SU-DHL-6 (cell line): ENCODE results near the gene CLIC4.
"Not testable (repeated sequence)": the region's sequence is repeated elsewhere in the genome, so short reads cannot be mapped to it uniquely, and the experiment has no call there.

Experiments
- H2AFZ ChIP-seq: fragments of 200-600 bp; sonication (generic); 2 replicates; pipeline ENCODE4 v1.6.1; 2014; ENCODE audit warnings: low read depth, mild to moderate bottlenecking, moderate library complexity, mixed read lengths, antibody characterized with exemption, low read length; ENCODE audit not compliant: severe bottlenecking
- H3F3A ChIP-seq: fragments of 200-600 bp; shearing (Covaris generic); 2 replicates; pipeline ENCODE4 v1.6.0; 2016; ENCODE audit warnings: antibody characterized with exemption, mild to moderate bottlenecking; ENCODE audit not compliant: insufficient read depth
- H3K27ac ChIP-seq: fragments of 200-600 bp; sonication (generic); 2 replicates; pipeline ENCODE4 v1.5.1; 2016; ENCODE audit warnings: low read depth, mild to moderate bottlenecking, low read length, moderate library complexity, mixed read lengths
- H3K27me3 ChIP-seq: fragments of 200-600 bp; sonication (generic), shearing (Covaris generic); 2 replicates; pipeline ENCODE4 v1.6.0; 2014; ENCODE audit warnings: mild to moderate bottlenecking, low read length
- H3K36me3 ChIP-seq: fragments of 200-600 bp; sonication (generic); 2 replicates; pipeline ENCODE4 v1.6.1; 2014; ENCODE audit warnings: mild to moderate bottlenecking, low read length, mixed read lengths
- H3K4me2 ChIP-seq: fragments of 300-600, 200-600 bp; shearing (Covaris generic), sonication (generic); 2 replicates; pipeline ENCODE4 v1.6.0; 2014; ENCODE audit warnings: low read length, low read depth, mild to moderate bottlenecking; ENCODE audit not compliant: poor library complexity, severe bottlenecking
- H3K4me3 ChIP-seq: fragments of 200-600 bp; sonication (generic); 2 replicates; pipeline ENCODE4 v1.5.1; 2014; ENCODE audit warnings: antibody characterized with exemption, low read length, mild to moderate bottlenecking, mixed read lengths; ENCODE audit not compliant: insufficient read depth, poor library complexity, severe bottlenecking
- H3K79me2 ChIP-seq: fragments of 200-600 bp; sonication (generic); 2 replicates; pipeline ENCODE4 v1.6.1; 2014; ENCODE audit warnings: mild to moderate bottlenecking, low read length, moderate library complexity; ENCODE audit not compliant: insufficient read depth
- H3K9ac ChIP-seq: fragments of 200-600 bp; sonication (generic); 2 replicates; pipeline ENCODE4 v1.7.0; 2014; ENCODE audit warnings: mild to moderate bottlenecking, low read length
- H3K9me2 ChIP-seq: fragments of 200-600 bp; sonication (generic); replicated peaks from 2 replicates; pipeline ENCODE4 v1.6.1; 2014; ENCODE audit warnings: low read length; ENCODE audit not compliant: insufficient read depth
- H3K9me3 ChIP-seq: fragments of 200-600 bp; sonication (generic); 2 replicates; pipeline ENCODE4 v1.6.1; 2014; ENCODE audit warnings: low read length, mixed read lengths; ENCODE audit not compliant: insufficient read depth
- H4K20me1 ChIP-seq: fragments of 200-600 bp; sonication (generic); 2 replicates; pipeline ENCODE4 v1.6.1; 2014; ENCODE audit warnings: low read depth, mild to moderate bottlenecking, antibody characterized with exemption, low read length, moderate library complexity, mixed read lengths
- CTCF ChIP-seq: fragments of 200-600 bp; sonication (generic); IDR thresholded peaks from one replicate; pipeline ENCODE4 v1.5.1; 2017; ENCODE audit warnings: antibody characterized with exemption, mild to moderate bottlenecking, low read length, moderate library complexity; ENCODE audit not compliant: insufficient read depth, poor library complexity, severe bottlenecking
- EZH2phosphoT487 ChIP-seq: fragments of 200-600 bp; sonication (generic), shearing (Covaris generic); conservative IDR thresholded peaks from 2 replicates; pipeline ENCODE4 v1.6.1; 2018; ENCODE audit warnings: mild to moderate bottlenecking, antibody characterized with exemption, low read length, moderate library complexity, mixed read lengths

CLIC4 gene

GRCh38 chr1:24778141-24778540 lies 32.9 kb downstream of the CLIC4 start:
- no peaks in the 10 kb centered on the region for H3K9me2 ChIP-seq
- TF ChIP-seq EZH2phosphoT487 (no peak), CTCF (no peak)
- peak overlapping the region; percentile 82 for H3K4me2 ChIP-seq
- H4K20me1 ChIP-seq: peaks cover 6% of the 10 kb centered on the region; the same call in 1 of the 2 replicates
- H3K27me3 ChIP-seq: no peaks in the 10 kb centered on the region
- H3K36me3 ChIP-seq: peaks cover 6% of the 10 kb centered on the region; the same call in 1 of the 2 replicates
- H2AFZ ChIP-seq: no peak overlapping the region
- peaks cover 40% of the 10 kb centered on the region for H3F3A ChIP-seq
- H3K27ac ChIP-seq: peak overlapping the region; percentile 72
- H3K9me3 ChIP-seq: no peaks in the 10 kb centered on the region
- no peak overlapping the region for H3K4me3 ChIP-seq
- H3K9ac ChIP-seq: no peak overlapping the region
- H3K79me2 ChIP-seq: peaks cover 99% of the 10 kb centered on the region

- Histone ChIP-seq H3K4me2 (peak overlapping the region; percentile 82), H3K79me2 (peaks cover 99% of the 10 kb centered on the region), H3F3A (peaks cover 37% of the 10 kb centered on the region)
- not testable (repeated sequence) for H3K27ac ChIP-seq, H3K9me3 ChIP-seq, H3K9ac ChIP-seq, H2AFZ ChIP-seq, H3K4me3 ChIP-seq, H3K27me3 ChIP-seq, H3K9me2 ChIP-seq, H4K20me1 ChIP-seq, H3K36me3 ChIP-seq
Measured at GRCh38 chr1:24779199-24779598, 34.0 kb downstream of the CLIC4 start.

GRCh38 chr1:24779689-24780464 lies 34.6 kb downstream of the CLIC4 start:
- Histone ChIP-seq H4K20me1 (peaks cover 4% of the 10 kb centered on the region; the same call in 1 of the 2 replicates), H3K27me3 (no peaks in the 10 kb centered on the region), H3K36me3 (peaks cover 5% of the 10 kb centered on the region; the same call in 1 of the 2 replicates), H3F3A (peaks cover 37% of the 10 kb centered on the region), H3K9me3 (no peaks in the 10 kb centered on the region), H3K4me3 (no peak overlapping the region), H2AFZ (no peak overlapping the region), H3K27ac (peak overlapping the region; percentile 14; the same call in 1 of the 2 replicates), H3K4me2 (no peak overlapping the region), H3K9me2 (no peaks in the 10 kb centered on the region), H3K79me2 (peaks cover 98% of the 10 kb centered on the region), H3K9ac (no peak overlapping the region)
- no peak for TF ChIP-seq EZH2phosphoT487

GRCh38 chr1:24780626-24781025 lies 35.4 kb downstream of the CLIC4 start:
- Histone ChIP-seq H3F3A (peaks cover 30% of the 10 kb centered on the region), H3K79me2 (peaks cover 98% of the 10 kb centered on the region), H3K27ac (peak overlapping the region; percentile 14; the same call in 1 of the 2 replicates)
- not testable (repeated sequence) for H3K4me2 ChIP-seq, H3K9me2 ChIP-seq, H3K4me3 ChIP-seq, H3K36me3 ChIP-seq, H3K27me3 ChIP-seq, H4K20me1 ChIP-seq, H2AFZ ChIP-seq, H3K9ac ChIP-seq, H3K9me3 ChIP-seq
